Measurements from ENCODE around the gene UBALD2.

- TF ChIP-seq CTCF (conservative IDR thresholded peaks at IDR 0.05; ENCODE audit: low read depth, low read length) (no peak), CEBPB (IDR thresholded peaks at IDR 0.05; ENCODE audit: low read depth, low read length) (no peak), MAFK (IDR thresholded peaks at IDR 0.05; ENCODE audit: low read depth, low read length) (no peak), POLR2A (IDR thresholded peaks at IDR 0.05; ENCODE audit: low read depth, low read length) (no peak), FOS (IDR thresholded peaks at IDR 0.05; ENCODE audit: low read depth, low read length) (no peak)
These were observed 26.2 kb upstream of the UBALD2 start for GRCh38 chr17:76238847-76239537.

Data from IMR-90 (cell line).